GM12878 (cell line): ENCODE measurements around the gene HK2. TPM values are rescaled to one million over a fixed set of nuclear protein-coding genes. Genes with fewer than 3 reads are reported as not detected.

Source experiments
- ATAC-seq: fragments of 200-7000 bp; cut with Tn5 transposase; 3 replicates; pipeline ENCODE4 v1.9.1; 2020; ENCODE audit warnings: mild to moderate bottlenecking, moderate library complexity
- BruUV-seq: library from RNA; stranded (reverse); fragments of 400-500 nt; replicated peaks from 2 replicates; lab custom pipeline; 2021; lab: Mats Ljungman, UMichigan
- CTCF ChIA-PET: fragments of 300-600 bp; sonication (Branson Sonifier 250); formaldehyde crosslinking; extraction: SDS; loops from one replicate; lab custom pipeline; 2021; ENCODE audit warnings: inconsistent platforms; lab: Yijun Ruan, JAX
- POLR2A ChIA-PET: fragments of 350-600 bp; formaldehyde crosslinking; extraction: SDS; loops from one replicate; lab custom pipeline; 2021; ENCODE audit warnings: inconsistent platforms; lab: Charles Lee
- RAD21 ChIA-PET: fragments of 300-600 bp; sonication (Branson Sonifier 250); formaldehyde crosslinking; loops from one replicate; lab custom pipeline; 2023; ENCODE audit warnings: antibody characterized with exemption; ENCODE audit not compliant: unreplicated experiment; lab: Charles Lee
- SMC1A ChIA-PET: fragments of 300-600 bp; sonication (Branson Sonifier 250); formaldehyde crosslinking; loops from one replicate; lab custom pipeline; 2023; ENCODE audit not compliant: unreplicated experiment, uncharacterized antibody; lab: Charles Lee
- DNase-seq: peaks from one replicate; pipeline ENCODE4 v3.0.0-alpha.2; 2011; ENCODE audit warnings: low read depth, low spot score
- FAIRE-seq: peaks from 3 replicates; lab custom pipeline; 2011; peaks lifted over from hg19 to GRCh38; lab: Jason Lieb, UNC
- H2AFZ ChIP-seq: 2 replicates; pipeline ENCODE4 v1.6.0; 2011; ENCODE audit warnings: low read depth, low read length, control low read depth; ENCODE audit not compliant: control insufficient read depth
- H3K27ac ChIP-seq: 2 replicates; pipeline ENCODE4 v1.5.1; 2011; ENCODE audit warnings: control low read depth; ENCODE audit not compliant: control insufficient read depth, insufficient read depth
- H3K27me3 ChIP-seq, 2 experiments: replicated peaks in 1 of 2; 2 replicates each; pipeline versions ENCODE4 v1.6.0 to v1.6.1; 2011; ENCODE audit warnings: low read length in 1 of 2; ENCODE audit not compliant: control insufficient read depth in 2 of 2, insufficient read depth in 2 of 2
- H3K36me3 ChIP-seq, 2 experiments: 2 replicates each; pipeline ENCODE4 v1.5.1; 2011; ENCODE audit warnings: low read length in 1 of 2; ENCODE audit not compliant: control insufficient read depth in 2 of 2, insufficient read depth in 2 of 2
- H3K4me1 ChIP-seq: 2 replicates; pipeline ENCODE4 v1.6.1; 2011; ENCODE audit warnings: mild to moderate bottlenecking, low read length, moderate library complexity, mixed read lengths; ENCODE audit not compliant: control insufficient read depth, insufficient read depth
- H3K4me2 ChIP-seq: 2 replicates; pipeline ENCODE4 v1.6.0; 2011; ENCODE audit warnings: control low read depth; ENCODE audit not compliant: control insufficient read depth, insufficient read depth
- H3K4me3 ChIP-seq: fragments of 200-600 bp; sonication (generic); 2 replicates; pipeline ENCODE4 v1.5.1; 2016
- H3K79me2 ChIP-seq: 2 replicates; pipeline ENCODE4 v1.6.0; 2011; ENCODE audit warnings: low read length; ENCODE audit not compliant: control insufficient read depth, insufficient read depth
- H3K9ac ChIP-seq: 2 replicates; pipeline ENCODE4 v1.8.0; 2011; ENCODE audit warnings: low read length, control low read depth, mixed read lengths; ENCODE audit not compliant: control insufficient read depth, insufficient read depth
- H3K9me3 ChIP-seq: replicated peaks from 3 replicates; pipeline ENCODE4 v1.5.1; 2011; ENCODE audit warnings: mild to moderate bottlenecking, low read length; ENCODE audit not compliant: control insufficient read depth, insufficient read depth
- H4K20me1 ChIP-seq: 2 replicates; pipeline ENCODE4 v1.6.0; 2011; ENCODE audit not compliant: control insufficient read depth, insufficient read depth
- CREM ChIP-seq: IDR thresholded peaks from 2 replicates; pipeline ENCODE4 v1.6.1; 2014; ENCODE audit warnings: antibody characterized with exemption, low read depth
- HCFC1 ChIP-seq: fragments of 150-350 bp; IDR thresholded peaks from 2 replicates; pipeline ENCODE4 v1.6.1; 2014; ENCODE audit warnings: low read length
- MYC ChIP-seq: IDR thresholded peaks from 2 replicates; pipeline ENCODE4 v1.6.1; 2011; ENCODE audit warnings: mild to moderate bottlenecking, low read length, moderate library complexity, inconsistent platforms; ENCODE audit not compliant: insufficient read depth, insufficient replicate concordance, insufficient read length, severe bottlenecking
- NFXL1 ChIP-seq: fragments of 450-650 bp; IDR thresholded peaks from 2 replicates; pipeline ENCODE4 v1.6.1; 2017; ENCODE audit warnings: antibody characterized with exemption, mild to moderate bottlenecking, borderline replicate concordance
- NR2C2 ChIP-seq: IDR thresholded peaks from 2 replicates; pipeline ENCODE4 v1.6.1; 2011; ENCODE audit warnings: borderline replicate concordance, low read depth; ENCODE audit not compliant: control insufficient read depth, insufficient read length
- PBX3 ChIP-seq: IDR thresholded peaks from 2 replicates; pipeline ENCODE4 v1.6.1; 2011; ENCODE audit warnings: mild to moderate bottlenecking, low read depth, low read length, moderate library complexity; ENCODE audit not compliant: insufficient replicate concordance
- POLR2AphosphoS2 ChIP-seq: IDR thresholded peaks from 2 replicates; pipeline ENCODE4 v1.6.1; 2011; ENCODE audit warnings: low read depth, mild to moderate bottlenecking, low read length, improper control_type of control experiment, moderate library complexity
- RBBP5 ChIP-seq: fragments of 200-600 bp; sonication (generic); conservative IDR thresholded peaks from 2 replicates; pipeline ENCODE4 v1.6.1; 2016
- USF1 ChIP-seq: IDR thresholded peaks from 2 replicates; pipeline ENCODE4 v1.6.1; 2011; ENCODE audit warnings: borderline replicate concordance, low read depth, mild to moderate bottlenecking, moderate library complexity, mixed read lengths, low read length; ENCODE audit not compliant: insufficient read depth; ENCODE audit errors: extremely low read length
- ZNF24 ChIP-seq: fragments of 450-650 bp; IDR thresholded peaks from 2 replicates; pipeline ENCODE4 v1.6.1; 2017; ENCODE audit warnings: antibody characterized with exemption, mild to moderate bottlenecking
- ZNF592 ChIP-seq: fragments of 450-650 bp; IDR thresholded peaks from 2 replicates; pipeline ENCODE4 v1.6.1; 2017; ENCODE audit warnings: mild to moderate bottlenecking, moderate library complexity
- ZSCAN29 ChIP-seq: fragments of 450-650 bp; IDR thresholded peaks from 2 replicates; pipeline ENCODE4 v1.6.1; 2017; ENCODE audit warnings: mild to moderate bottlenecking, moderate library complexity
- WGBS: methylation state at CpG from one replicate; pipeline ENCODE4 v1.1.6; 2016; ENCODE audit warnings: low lambda C conversion rate; ENCODE audit not compliant: insufficient replicate concordance, insufficient coverage; ENCODE audit errors: missing lambda C conversion rate; 5-methylcytosine and 5-hydroxymethylcytosine counted together
- in situ Hi-C: fragments of 300-500 bp; cut with MboI; formaldehyde crosslinking; loops from 9 replicates; pipeline ENCODE4 v1.14.3; 2018; ENCODE audit warnings: mixed read lengths
- intact Hi-C: fragments of 100-400 bp; cut with micrococcal nuclease; formaldehyde crosslinking; loops from one replicate; pipeline ENCODE4 v1.14.2; 2022; ENCODE audit not compliant: unreplicated experiment
- polyA plus RNA-seq, 11 experiments: library from polyadenylated mRNA; depleted of rRNA in 4 of 11; unstranded in 6 of 11; stranded (reverse) in 5 of 11; fragments of >200 nt; fragmentation: Nextera tagmentation in 4 of 11; fragmentation: Illumina TruSeq in 1 of 11; extraction: Ambion mirVana in 4 of 11; extraction: Trizol in 1 of 11; gene quantifications; 1 replicate in 1 of 11; 2 replicates in 10 of 11; pipeline versions ENCODE4 v1.2.1 to v1.2.3, GENCODE V29; 2011 to 2016; ENCODE audit warnings: inconsistent platforms in 2 of 11, missing spikeins in 2 of 11, low read depth in 1 of 11
- total RNA-seq, 4 experiments: library from RNA; depleted of rRNA in 3 of 4; stranded (reverse); fragments of >200 nt in 3 of 4; fragmentation: Illumina TruSeq in 1 of 4; extraction: Trizol in 1 of 4; gene quantifications; 2 replicates each; pipeline versions ENCODE4 v1.2.1 to v1.2.3, GENCODE V29; 2013 to 2021

HK2 gene
- total and polyA plus RNA-seq, 10 of the 15 experiments (the other 5 are each of a cell fraction or from before 2014, with no cell fraction given), result 5.0 to 73.1 (median 20.2) TPM

DNA sequence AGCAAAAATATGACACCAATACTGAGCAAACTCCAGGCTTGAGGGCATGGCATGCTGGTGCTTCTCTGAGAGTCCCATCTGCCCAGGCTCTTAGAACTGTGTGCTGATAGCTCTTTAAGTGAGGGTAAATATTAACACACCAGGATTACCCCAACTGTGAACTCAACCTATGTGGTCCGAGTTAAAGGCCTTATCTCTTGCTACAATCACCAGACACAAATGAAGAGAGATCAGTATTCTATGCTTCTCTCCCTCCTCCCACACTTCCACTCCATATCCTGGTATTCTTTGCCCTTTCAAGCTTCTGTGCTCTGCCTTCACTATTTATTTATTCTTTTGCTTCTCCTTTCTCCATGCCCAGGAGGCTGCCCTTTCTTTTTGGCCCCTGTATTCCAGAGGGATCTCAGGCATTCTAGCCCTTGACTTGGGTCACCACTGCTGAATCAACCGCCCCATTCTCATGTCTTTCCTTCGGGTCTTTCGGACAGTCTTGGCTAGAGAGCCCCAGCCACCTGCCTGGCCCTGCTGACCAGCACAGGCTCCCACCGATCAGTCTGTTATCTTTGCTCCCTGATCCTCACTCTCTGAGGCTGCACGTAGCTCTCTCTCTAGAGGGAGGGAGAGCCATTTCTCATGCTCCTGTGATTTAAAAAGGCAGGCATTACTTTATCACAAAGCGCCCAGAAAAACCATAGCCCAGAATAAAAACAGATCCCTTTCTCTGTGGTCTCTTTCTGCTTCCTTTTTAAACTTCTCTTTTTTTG, 17.2 kb upstream of the HK2 start (continued):
- TF ChIP-seq ZNF592, result no peak
- TF ChIP-seq NR2C2, result no peak
- no peak for TF ChIP-seq ZSCAN29
- TF ChIP-seq CREM, result no peak
- TF ChIP-seq RBBP5, result no peak
- TF ChIP-seq, all 136 proteins: peak for 0

- H3K79me2 ChIP-seq, result no peaks in the 10 kb centered on the region
- no peak for DNase-seq
- POLR2A ChIA-PET, result no interaction called here
- H2AFZ ChIP-seq, result no peak overlapping the region
- TF ChIP-seq ZNF24 (no peak), HCFC1 (no peak), NFXL1 (no peak), MYC (no peak), USF1 (no peak), PBX3 (no peak), POLR2AphosphoS2 (no peak)
- TF ChIP-seq, all 136 proteins: peak for 0
- no TSS peak for BruUV-seq
- Histone ChIP-seq H4K20me1 (no peaks in the 10 kb centered on the region; the same call in 1 of the 2 replicates), H3K4me2 (no peak overlapping the region), H3K9me3 (no peaks in the 10 kb centered on the region), H3K9ac (no peak overlapping the region), H3K4me3 (no peak overlapping the region), H3K27ac (no peak overlapping the region), H3K27me3 (no peaks in the 10 kb centered on the region; a peak in 1 of 4 replicates), H3K36me3 (no peaks in the 10 kb centered on the region), H3K4me1 (no peaks in the 10 kb centered on the region)
- no peak for FAIRE-seq
- RAD21 ChIA-PET, result interaction anchor here (1.2 kb wide), 1 partner anchor 20 kb away, joined by 3 read pairs; no protein-coding TSS in a partner anchor
- SMC1A ChIA-PET, result no interaction called here
- in situ Hi-C loops, result no loop called here
- WGBS, result 6% methylated on average over 1 of the region's 1 CpG
- no peak for ATAC-seq
- intact Hi-C loops, result no loop called here
- CTCF ChIA-PET, result interaction anchor here (0.8 to 1.0 kb wide), 2 partner anchors 8 to 20 kb away, joined by 3 read pairs; no protein-coding TSS in a partner anchor
Measured at GRCh38 chr2:74817304-74817675, 16.6 kb upstream of the HK2 start.
